Measurements from ENCODE around the gene DYTN. TPM values are rescaled to one million over a fixed set of nuclear protein-coding genes. Genes with fewer than 3 reads are reported as not detected.

The DYTN gene
- total and polyA plus RNA-seq, 2 donors (not counting 1 experiment from before 2014, with no cell fraction given), result not detected

DNA sequence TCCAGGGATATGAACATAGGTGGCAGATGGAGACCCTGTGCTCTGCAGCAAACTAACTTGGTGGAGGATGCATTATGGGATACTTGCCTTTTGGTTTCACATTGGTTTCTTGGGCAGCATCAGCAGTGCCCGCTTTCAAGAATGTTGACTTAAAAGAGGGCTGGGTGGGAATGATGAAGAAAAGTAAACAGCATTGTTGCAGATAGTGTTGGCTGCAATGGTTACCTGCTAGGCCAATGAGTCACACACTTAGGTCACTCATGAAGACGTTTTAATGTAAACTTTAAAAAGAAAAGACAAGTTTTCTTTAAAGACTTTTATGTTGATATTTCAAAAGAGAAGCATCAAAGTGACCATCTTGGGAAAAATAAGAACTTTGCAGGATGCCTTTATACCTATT is 102.0 kb downstream of the DYTN start:
- Histone ChIP-seq H2AFZ (ENCODE audit: low read length) (no peak overlapping the region), H3K4me2 (ENCODE audit: extremely low read depth, insufficient read depth, low read length) (no peak overlapping the region), H3K4me3 (replicated peaks in 1 of 4; ENCODE audit: control extremely low read depth in 1 of 4, insufficient read depth in 1 of 4, low read depth in 3 of 4, low read length in 4 of 4) (no peak overlapping the region), H3K79me2 (ENCODE audit: control insufficient read depth, insufficient read depth, low read length) (no peaks in the 10 kb centered on the region), H3K27me3 (ENCODE audit: control insufficient read depth, insufficient read depth, low read length) (no peaks in the 10 kb centered on the region), H3K27ac (ENCODE audit: insufficient read depth, low read length) (no peak overlapping the region), H3K4me1 (ENCODE audit: control insufficient read depth, extremely low read depth, insufficient read depth, low read length) (no peaks in the 10 kb centered on the region), H3K9me3 (ENCODE audit: control insufficient read depth, insufficient read depth, low read depth, low read length) (no peaks in the 10 kb centered on the region), H3K36me3 (ENCODE audit: control insufficient read depth, insufficient read depth, low read length) (no peaks in the 10 kb centered on the region), H4K20me1 (ENCODE audit: control insufficient read depth, extremely low read depth, insufficient read depth, low read length) (no peaks in the 10 kb centered on the region), H3K9ac (ENCODE audit: insufficient read depth, low read length) (no peak overlapping the region)
- peak in 1 of 2 donors; percentile 20 for DNase-seq (ENCODE audit: low read depth in 2 of 2)
- TF ChIP-seq EZH2 (IDR thresholded peaks at IDR 0.05; ENCODE audit: low read length, missing control alignments), result no peak
- TF ChIP-seq CTCF (conservative IDR thresholded peaks at IDR 0.05 in 1 of 2, IDR thresholded peaks at IDR 0.05 in 1 of 2; ENCODE audit: low read depth in 1 of 2, low read length in 2 of 2), result no peak

DNA sequence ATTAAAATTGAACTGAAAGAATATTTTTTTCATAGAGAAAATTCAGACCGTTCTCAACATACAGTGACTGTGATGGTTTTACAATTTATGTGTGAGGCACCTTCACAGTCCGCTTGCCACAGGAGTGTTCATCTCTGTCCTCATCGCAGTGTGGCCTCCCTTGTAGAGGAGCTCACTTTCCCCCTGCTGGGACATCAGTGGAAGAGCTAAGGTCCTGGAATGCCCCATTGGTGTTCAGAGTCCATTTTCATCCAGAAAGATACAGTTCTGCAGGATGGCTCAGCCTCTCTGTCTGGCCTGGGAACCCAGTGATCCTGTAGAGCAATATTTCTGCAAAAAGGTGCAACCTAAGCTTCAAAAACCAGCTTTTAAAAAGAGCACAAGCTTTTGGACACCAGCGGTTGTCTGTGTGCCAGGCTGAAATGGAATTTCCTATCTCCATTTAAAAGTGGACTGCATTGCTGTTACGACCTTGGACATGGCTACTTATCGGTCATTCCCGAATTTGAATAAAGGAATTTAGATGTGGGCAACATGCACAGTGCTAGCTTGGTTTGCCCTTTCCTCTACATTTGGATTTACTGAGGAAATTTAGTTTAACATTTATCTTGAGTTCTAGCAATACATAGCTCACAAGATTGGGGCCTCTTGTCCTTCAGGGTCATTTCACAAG is 102.6 kb downstream of the DYTN start:
- no peak for DNase-seq (ENCODE audit: low read depth in 2 of 2)
- Histone ChIP-seq H2AFZ (ENCODE audit: low read length) (no peak overlapping the region), H3K9me3 (ENCODE audit: control insufficient read depth, insufficient read depth, low read depth, low read length) (no peaks in the 10 kb centered on the region), H3K79me2 (ENCODE audit: control insufficient read depth, insufficient read depth, low read length) (no peaks in the 10 kb centered on the region), H3K36me3 (ENCODE audit: control insufficient read depth, insufficient read depth, low read length) (no peaks in the 10 kb centered on the region), H3K4me1 (ENCODE audit: control insufficient read depth, extremely low read depth, insufficient read depth, low read length) (no peaks in the 10 kb centered on the region), H3K4me3 (replicated peaks in 1 of 4; ENCODE audit: control extremely low read depth in 1 of 4, insufficient read depth in 1 of 4, low read depth in 3 of 4, low read length in 4 of 4) (no peak overlapping the region), H3K9ac (ENCODE audit: insufficient read depth, low read length) (no peak overlapping the region), H3K27ac (ENCODE audit: insufficient read depth, low read length) (no peak overlapping the region), H3K27me3 (ENCODE audit: control insufficient read depth, insufficient read depth, low read length) (no peaks in the 10 kb centered on the region), H3K4me2 (ENCODE audit: extremely low read depth, insufficient read depth, low read length) (no peak overlapping the region), H4K20me1 (ENCODE audit: control insufficient read depth, extremely low read depth, insufficient read depth, low read length) (no peaks in the 10 kb centered on the region)
- TF ChIP-seq CTCF (conservative IDR thresholded peaks at IDR 0.05 in 1 of 2, IDR thresholded peaks at IDR 0.05 in 1 of 2; ENCODE audit: low read depth in 1 of 2, low read length in 2 of 2) (no peak), EZH2 (IDR thresholded peaks at IDR 0.05; ENCODE audit: low read length, missing control alignments) (no peak)

DNA sequence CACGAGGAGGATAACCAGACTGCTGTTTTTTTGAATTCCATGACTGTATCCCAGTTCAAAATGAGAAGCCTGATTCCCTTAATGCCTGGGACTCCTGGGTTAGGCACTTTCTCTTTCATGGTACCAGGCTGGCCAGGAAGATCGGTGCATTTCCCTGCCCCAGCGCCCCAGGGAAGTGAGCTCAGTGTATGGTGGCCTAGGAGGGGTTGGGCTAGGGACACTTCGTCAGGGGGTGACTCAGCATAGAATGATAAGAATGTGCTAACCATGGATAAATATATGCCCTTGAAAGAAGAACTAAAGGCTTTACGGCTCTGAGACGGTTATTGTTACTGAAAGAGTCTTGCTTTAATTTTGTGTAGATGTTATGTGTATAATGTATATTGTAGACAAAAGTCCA is 103.4 kb downstream of the DYTN start:
- DNase-seq (ENCODE audit: low read depth in 2 of 2), result peak; percentile 6 to 55
- no peak overlapping the region for H3K27ac ChIP-seq (ENCODE audit: insufficient read depth, low read length)
- H3K4me3 ChIP-seq (replicated peaks in 1 of 4; ENCODE audit: control extremely low read depth in 1 of 4, insufficient read depth in 1 of 4, low read depth in 3 of 4, low read length in 4 of 4), result no peak overlapping the region

More for the DNA sequence above, 103.4 kb downstream of the DYTN start:
- Histone ChIP-seq H3K4me2 (ENCODE audit: extremely low read depth, insufficient read depth, low read length) (no peak overlapping the region), H3K36me3 (ENCODE audit: control insufficient read depth, insufficient read depth, low read length) (no peaks in the 10 kb centered on the region), H3K4me1 (ENCODE audit: control insufficient read depth, extremely low read depth, insufficient read depth, low read length) (no peaks in the 10 kb centered on the region), H3K9me3 (ENCODE audit: control insufficient read depth, insufficient read depth, low read depth, low read length) (no peaks in the 10 kb centered on the region), H3K9ac (ENCODE audit: insufficient read depth, low read length) (no peak overlapping the region), H2AFZ (ENCODE audit: low read length) (no peak overlapping the region), H4K20me1 (ENCODE audit: control insufficient read depth, extremely low read depth, insufficient read depth, low read length) (no peaks in the 10 kb centered on the region), H3K27me3 (ENCODE audit: control insufficient read depth, insufficient read depth, low read length) (no peaks in the 10 kb centered on the region), H3K79me2 (ENCODE audit: control insufficient read depth, insufficient read depth, low read length) (no peaks in the 10 kb centered on the region)
- TF ChIP-seq EZH2 (IDR thresholded peaks at IDR 0.05; ENCODE audit: low read length, missing control alignments) (no peak), CTCF (conservative IDR thresholded peaks at IDR 0.05 in 1 of 2, IDR thresholded peaks at IDR 0.05 in 1 of 2; ENCODE audit: low read depth in 1 of 2, low read length in 2 of 2) (no peak)
